Colonic mucosa (tissue), 4 donors: ENCODE data around the gene PPARA. TPM values are rescaled to one million over a fixed set of nuclear protein-coding genes. Genes with fewer than 3 reads are reported as not detected.
"Not testable (repeated sequence)": the region's sequence is repeated elsewhere in the genome, so short reads cannot be mapped to it uniquely, and the experiment has no call there.

ENCODE experiments used
- DNase-seq: peaks from one replicate; pipeline ENCODE4 v3.0.0-alpha.2; 2020
- H3K27ac ChIP-seq: fragments of 200-600 bp; one replicate; pipeline ENCODE4 v1.8.0; 2021
- H3K27me3 ChIP-seq: fragments of 200-600 bp; one replicate; pipeline ENCODE4 v1.8.0; 2021
- H3K36me3 ChIP-seq: fragments of 200-600 bp; one replicate; pipeline ENCODE4 v1.8.0; 2021
- H3K4me1 ChIP-seq: fragments of 200-600 bp; one replicate; pipeline ENCODE4 v1.8.0; 2021; ENCODE audit warnings: mild to moderate bottlenecking
- H3K4me3 ChIP-seq: fragments of 200-600 bp; one replicate; pipeline ENCODE4 v1.8.0; 2021
- H3K9ac ChIP-seq, 2 donors: one replicate each; pipeline ENCODE4 v1.7.0; 2013; ENCODE audit warnings: control low read depth in 2 of 2, low read depth in 2 of 2, low read length in 2 of 2
- H3K9me3 ChIP-seq: fragments of 200-600 bp; one replicate; pipeline ENCODE4 v1.8.0; 2021
- intact Hi-C: fragments of 100-400 bp; cut with DNase I; formaldehyde crosslinking; loops from one replicate; pipeline ENCODE4 v1.14.1; 2022
- total RNA-seq, 2 donors: library from RNA; stranded (reverse); fragmentation: NEBNext Ultra II Directional in 1 of 2; extraction: Animal tissue kit (Norgen Biotek cat#: 25700) in 1 of 2; gene quantifications; one replicate each; pipeline ENCODE4 v1.2.1, GENCODE V29; 2021
- TF ChIP-seq, protein P1 (sequence below): fragments of 200-600 bp; IDR thresholded peaks from one replicate; pipeline ENCODE4 v1.8.0; 2022; ENCODE audit warnings: antibody characterized with exemption, mild to moderate bottlenecking
- donor health status: healthy.
- donor health status: DM: no; HTN: no; CAD: no.
- donor health status: DM: no; HTN: no; CAD: no.

PPARA gene
- total RNA-seq, 2 donors from 2014 or later: 59.8 to 74.8 TPM

DNA sequence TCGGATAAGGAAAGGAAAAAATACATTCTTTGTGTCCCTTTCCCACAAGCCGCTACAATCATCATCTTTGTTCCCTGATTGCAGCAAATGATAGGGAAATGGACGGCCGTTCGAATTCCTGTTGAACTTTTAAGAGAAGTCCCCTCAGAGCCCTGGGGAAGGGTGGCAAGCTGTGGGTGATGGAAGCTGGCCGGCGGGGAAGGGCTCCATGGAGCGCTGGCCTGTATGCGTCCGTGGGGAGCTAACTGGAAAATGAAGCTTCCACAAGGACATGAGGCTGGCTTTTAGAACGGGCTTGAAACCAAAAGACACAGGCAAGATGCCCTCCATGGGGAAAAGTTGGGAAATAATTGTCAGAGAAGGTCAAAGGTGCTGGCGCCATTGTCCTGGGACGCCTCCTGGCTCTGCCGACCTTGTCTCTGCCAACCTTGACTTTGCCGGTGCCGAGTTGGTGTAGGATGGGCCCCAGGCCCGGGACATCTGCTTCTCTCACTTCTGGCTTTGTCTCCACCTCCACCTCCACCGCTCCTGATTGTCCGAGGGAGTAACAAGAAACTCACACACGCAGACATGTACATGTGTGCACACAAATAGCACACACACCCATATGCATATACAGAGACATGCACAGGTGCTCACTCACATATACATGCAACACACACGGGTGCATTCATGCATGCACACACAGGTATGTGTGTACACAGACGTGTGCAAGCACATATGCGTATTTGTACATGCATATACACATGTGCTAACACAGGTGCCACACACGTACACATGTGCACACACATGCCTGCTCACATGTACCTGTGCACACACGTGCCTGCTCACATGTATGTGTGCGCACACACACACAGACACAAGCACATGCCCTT, 14.5 kb upstream of the PPARA start:
- Histone ChIP-seq H3K9me3 (no peaks in the 10 kb centered on the region), H3K27ac (no peak overlapping the region), H3K4me3 (no peak overlapping the region), H3K9ac (no peak overlapping the region), H3K27me3 (no peaks in the 10 kb centered on the region), H3K36me3 (no peaks in the 10 kb centered on the region), H3K4me1 (no peaks in the 10 kb centered on the region)
- TF ChIP-seq, protein P1, sequence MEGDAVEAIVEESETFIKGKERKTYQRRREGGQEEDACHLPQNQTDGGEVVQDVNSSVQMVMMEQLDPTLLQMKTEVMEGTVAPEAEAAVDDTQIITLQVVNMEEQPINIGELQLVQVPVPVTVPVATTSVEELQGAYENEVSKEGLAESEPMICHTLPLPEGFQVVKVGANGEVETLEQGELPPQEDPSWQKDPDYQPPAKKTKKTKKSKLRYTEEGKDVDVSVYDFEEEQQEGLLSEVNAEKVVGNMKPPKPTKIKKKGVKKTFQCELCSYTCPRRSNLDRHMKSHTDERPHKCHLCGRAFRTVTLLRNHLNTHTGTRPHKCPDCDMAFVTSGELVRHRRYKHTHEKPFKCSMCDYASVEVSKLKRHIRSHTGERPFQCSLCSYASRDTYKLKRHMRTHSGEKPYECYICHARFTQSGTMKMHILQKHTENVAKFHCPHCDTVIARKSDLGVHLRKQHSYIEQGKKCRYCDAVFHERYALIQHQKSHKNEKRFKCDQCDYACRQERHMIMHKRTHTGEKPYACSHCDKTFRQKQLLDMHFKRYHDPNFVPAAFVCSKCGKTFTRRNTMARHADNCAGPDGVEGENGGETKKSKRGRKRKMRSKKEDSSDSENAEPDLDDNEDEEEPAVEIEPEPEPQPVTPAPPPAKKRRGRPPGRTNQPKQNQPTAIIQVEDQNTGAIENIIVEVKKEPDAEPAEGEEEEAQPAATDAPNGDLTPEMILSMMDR: no peak
- DNase-seq: no peak
- intact Hi-C loops: no loop called here

DNA sequence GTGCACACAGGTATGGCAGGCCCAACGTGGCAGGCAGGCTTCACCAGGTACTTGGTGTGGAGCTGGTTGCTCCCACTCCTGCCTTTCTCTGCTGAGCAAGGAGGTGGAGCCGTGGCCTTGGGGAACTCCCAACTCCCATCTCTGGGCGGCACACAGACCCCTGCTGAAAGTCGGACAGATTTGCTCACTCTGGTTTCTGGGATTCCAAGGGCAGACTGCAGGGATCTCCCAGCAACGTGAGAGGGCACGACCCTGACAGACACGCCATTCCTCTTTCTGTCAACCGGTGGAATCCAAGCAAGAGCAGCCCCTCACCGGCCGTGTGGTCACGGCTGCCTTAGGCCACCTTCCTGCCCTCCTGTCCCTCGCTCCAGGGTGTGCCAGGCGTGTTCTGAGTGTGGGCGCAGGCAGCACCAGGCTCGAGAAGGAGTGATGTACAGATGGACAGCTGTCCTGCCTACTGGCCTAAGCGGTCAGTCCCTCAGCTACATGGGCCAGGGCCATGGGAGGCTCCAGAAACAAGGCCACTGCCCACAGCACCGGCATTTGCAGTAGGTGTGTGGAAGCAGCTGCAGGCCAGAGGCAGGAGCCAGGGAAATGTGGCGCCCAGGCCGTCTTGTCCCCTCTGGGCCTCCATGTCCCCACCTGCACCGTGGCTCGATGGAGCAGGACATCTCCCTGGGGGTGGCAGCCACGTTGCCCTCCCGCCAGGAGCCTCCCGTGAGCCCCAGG, 13.7 kb upstream of the PPARA start:
- intact Hi-C loops: no loop called here
- Histone ChIP-seq H3K9me3 (no peaks in the 10 kb centered on the region), H3K4me3 (no peak overlapping the region), H3K9ac (no peak overlapping the region), H3K27me3 (no peaks in the 10 kb centered on the region), H3K27ac (no peak overlapping the region), H3K4me1 (no peaks in the 10 kb centered on the region), H3K36me3 (no peaks in the 10 kb centered on the region)
- no peak for DNase-seq
- TF ChIP-seq, protein P1: no peak

DNA sequence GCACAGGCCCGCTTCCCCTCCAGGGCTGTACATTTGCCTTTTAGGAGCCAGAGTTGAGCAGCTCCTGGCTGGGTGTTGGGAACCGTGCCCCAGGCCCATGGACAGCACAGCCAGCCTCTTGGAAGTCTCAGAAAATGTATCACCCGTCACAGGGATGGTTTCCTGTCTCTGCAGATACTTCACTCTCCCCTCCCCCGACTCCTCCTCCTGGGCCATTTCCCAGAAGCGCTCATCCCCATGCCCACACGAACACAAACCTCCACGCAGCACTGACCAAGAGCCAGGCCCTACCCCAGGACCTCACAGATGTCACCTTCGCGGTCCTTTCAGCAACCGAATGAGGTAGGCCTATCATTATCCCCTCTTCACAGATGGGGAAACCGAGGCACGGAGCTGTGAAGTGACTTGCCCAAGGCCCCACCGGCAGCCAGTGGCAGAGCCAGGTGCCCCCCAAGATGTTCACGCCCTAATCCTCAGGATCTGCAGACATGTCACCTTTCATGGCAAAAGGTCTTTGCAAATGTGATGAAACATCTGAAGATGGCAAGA, 13.0 kb upstream of the PPARA start:
- TF ChIP-seq, protein P1: no peak
- Histone ChIP-seq H3K27me3 (no peaks in the 10 kb centered on the region), H3K4me1 (no peaks in the 10 kb centered on the region), H3K27ac (no peak overlapping the region), H3K4me3 (no peak overlapping the region), H3K9ac (no peak overlapping the region), H3K9me3 (no peaks in the 10 kb centered on the region), H3K36me3 (no peaks in the 10 kb centered on the region)
- no peak for DNase-seq
- intact Hi-C loops: no loop called here

DNA sequence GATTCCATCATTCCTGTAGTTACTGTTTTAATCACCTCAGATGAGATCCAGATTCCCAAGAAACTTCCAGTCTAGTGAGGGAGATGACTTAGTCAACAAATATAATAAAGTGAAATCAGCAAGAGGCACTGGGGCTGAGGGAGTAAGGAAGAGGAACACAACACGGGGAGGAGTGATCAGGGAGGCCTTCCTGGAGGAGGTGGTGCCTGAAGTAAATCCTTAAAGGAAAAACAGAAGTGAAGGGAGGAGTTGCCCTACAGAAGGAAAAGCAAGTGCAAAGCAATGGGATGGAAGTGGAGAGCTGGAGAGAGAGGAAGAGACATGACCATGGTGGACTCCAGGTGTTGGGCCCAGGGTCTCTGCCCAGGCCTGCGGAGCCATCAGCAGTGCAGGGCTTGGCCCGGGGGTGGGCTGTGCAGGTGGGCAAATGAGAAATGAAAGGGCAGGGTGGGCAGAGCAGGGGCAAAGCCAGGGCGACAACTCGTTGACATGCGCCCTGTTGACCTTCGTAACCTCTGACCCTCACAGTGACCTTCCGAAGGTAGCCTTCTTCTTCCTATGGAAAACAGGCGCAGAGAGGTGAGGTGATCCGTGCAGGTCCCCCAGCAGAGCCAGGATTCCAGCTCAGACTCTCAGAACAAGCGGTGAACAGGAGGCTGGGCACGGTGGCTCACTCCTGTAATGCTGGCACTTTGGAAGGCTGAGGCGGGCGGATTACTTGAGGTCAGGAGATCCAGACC, 12.1 kb upstream of the PPARA start:
- no peaks in the 10 kb centered on the region for H3K4me1 ChIP-seq
- no peak overlapping the region for H3K9ac ChIP-seq
- intact Hi-C loops: no loop called here
- no peak overlapping the region for H3K27ac ChIP-seq
- TF ChIP-seq, protein P1: no peak
- H3K4me3 ChIP-seq: no peak overlapping the region
- no peaks in the 10 kb centered on the region for H3K27me3 ChIP-seq
- H3K9me3 ChIP-seq: no peaks in the 10 kb centered on the region
- DNase-seq: no peak
- H3K36me3 ChIP-seq: no peaks in the 10 kb centered on the region

DNA sequence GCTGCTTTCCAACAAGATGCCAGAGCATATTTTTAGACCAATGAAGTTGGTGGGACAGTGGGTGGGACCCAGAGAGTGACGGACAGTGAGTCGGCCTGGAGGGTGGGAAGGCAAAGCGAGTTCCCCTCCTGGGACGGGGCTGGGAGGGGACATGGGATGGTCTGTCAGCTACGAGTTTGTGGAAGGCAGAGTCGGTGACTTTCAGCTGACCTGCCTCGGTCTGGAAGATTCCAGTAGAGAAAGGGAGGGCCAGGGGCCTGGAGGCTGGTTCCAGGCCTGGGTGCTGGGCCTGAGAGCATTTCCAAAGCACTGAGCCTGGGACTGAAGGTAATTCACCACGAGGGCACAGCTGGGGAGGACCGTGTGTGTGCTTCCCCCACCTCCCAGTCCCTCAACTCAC, 10.9 kb upstream of the PPARA start:
- H3K9ac ChIP-seq, H3K27ac ChIP-seq, H3K4me1 ChIP-seq, H3K9me3 ChIP-seq, H3K27me3 ChIP-seq, DNase-seq, H3K4me3 ChIP-seq, H3K36me3 ChIP-seq, intact Hi-C loops: not testable (repeated sequence)
